OCI-LY7 (cell line): ENCODE measurements around the gene GNG12. TPM values are rescaled to one million over a fixed set of nuclear protein-coding genes. Genes with fewer than 3 reads are reported as not detected.

Experiments used
- BruUV-seq: library from RNA; stranded (reverse); fragments of 400-500 nt; replicated peaks from 2 replicates; lab custom pipeline; 2021; lab: Mats Ljungman, UMichigan
- CTCF ChIA-PET: fragments of 300-600 bp; sonication (Branson Sonifier 250); formaldehyde crosslinking; loops from one replicate; lab custom pipeline; 2022; ENCODE audit warnings: antibody characterized with exemption; ENCODE audit not compliant: unreplicated experiment; lab: Charles Lee
- POLR2A ChIA-PET: fragments of 300-600 bp; sonication (Branson Sonifier 250); formaldehyde crosslinking; loops from one replicate; lab custom pipeline; 2022; ENCODE audit warnings: antibody characterized with exemption; lab: Charles Lee
- DNase-seq: peaks from one replicate; pipeline ENCODE4 v3.0.0-alpha.2; 2015; ENCODE audit warnings: low spot score
- H2AFZ ChIP-seq: fragments of 200-600 bp; sonication (generic), shearing (Covaris generic); 2 replicates; pipeline ENCODE4 v1.6.1; 2014; ENCODE audit warnings: mild to moderate bottlenecking, antibody characterized with exemption, low read length, moderate library complexity
- H3K27ac ChIP-seq: fragments of 200-600 bp; sonication (generic); 2 replicates; pipeline ENCODE4 v1.5.1; 2014; ENCODE audit warnings: mixed run types, low read depth, mild to moderate bottlenecking, moderate library complexity, low read length, inconsistent platforms; ENCODE audit not compliant: poor library complexity, severe bottlenecking
- H3K36me3 ChIP-seq: fragments of 200-600 bp; sonication (generic); 2 replicates; pipeline ENCODE4 v1.6.1; 2014; ENCODE audit warnings: mild to moderate bottlenecking, antibody characterized with exemption, low read length, moderate library complexity, mixed read lengths; ENCODE audit not compliant: insufficient read depth
- H3K4me1 ChIP-seq: fragments of 200-600 bp; sonication (generic); 2 replicates; pipeline ENCODE4 v1.5.1; 2014; ENCODE audit warnings: mild to moderate bottlenecking, low read length; ENCODE audit not compliant: insufficient read depth, poor library complexity, severe bottlenecking
- H3K4me2 ChIP-seq: fragments of 200-600 bp; sonication (generic); 2 replicates; pipeline ENCODE4 v1.6.1; 2014; ENCODE audit warnings: mild to moderate bottlenecking, low read length
- H3K4me3 ChIP-seq: fragments of 200-600 bp; sonication (generic); 2 replicates; pipeline ENCODE4 v1.5.1; 2014; ENCODE audit warnings: mild to moderate bottlenecking, low read depth, low read length; ENCODE audit not compliant: poor library complexity, severe bottlenecking
- H3K79me2 ChIP-seq: fragments of 200-600 bp; sonication (generic); 2 replicates; pipeline ENCODE4 v1.6.1; 2016; ENCODE audit warnings: low read depth, mild to moderate bottlenecking, low read length, moderate library complexity, mixed read lengths; ENCODE audit not compliant: insufficient read depth
- H3K9me2 ChIP-seq: fragments of 200-600 bp; sonication (generic); 2 replicates; pipeline ENCODE4 v1.6.1; 2016; ENCODE audit warnings: mild to moderate bottlenecking, low read length, mixed read lengths; ENCODE audit not compliant: insufficient read depth
- H3K9me3 ChIP-seq: fragments of 200-600 bp; sonication (generic); 2 replicates; pipeline ENCODE4 v1.6.1; 2014; ENCODE audit warnings: mild to moderate bottlenecking, mixed run types, low read length, mixed read lengths
- H4K20me1 ChIP-seq: fragments of 200-600 bp; sonication (generic); 2 replicates; pipeline ENCODE4 v1.6.1; 2014; ENCODE audit warnings: mild to moderate bottlenecking, antibody characterized with exemption, low read length, moderate library complexity, mixed read lengths; ENCODE audit not compliant: insufficient read depth
- EZH2phosphoT487 ChIP-seq: fragments of 200-600 bp; sonication (generic); IDR thresholded peaks from 2 replicates; pipeline ENCODE4 v1.6.1; 2018; ENCODE audit warnings: low read depth, borderline replicate concordance, mild to moderate bottlenecking, mixed run types, antibody characterized with exemption, low read length, moderate library complexity, mixed read lengths
- intact Hi-C: fragments of 100-400 bp; cut with micrococcal nuclease; formaldehyde crosslinking; loops from one replicate; pipeline ENCODE4 v1.10.0; 2022; ENCODE audit not compliant: unreplicated experiment
- total RNA-seq, 2 experiments: library from RNA; depleted of rRNA in 1 of 2; stranded (reverse); fragments of >200 nt in 1 of 2; shearing (Covaris generic) in 1 of 2; gene quantifications; 2 replicates each; pipeline ENCODE4 v1.2.3, GENCODE V29; 2014 to 2022
- TF ChIP-seq, protein P1 (sequence below): fragments of 200-600 bp; sonication (generic); conservative IDR thresholded peaks from 2 replicates; pipeline ENCODE4 v1.5.1; 2014; ENCODE audit warnings: mild to moderate bottlenecking, antibody characterized with exemption, low read length, moderate library complexity, mixed read lengths

Gene GNG12
- total RNA-seq, 2 experiments from 2014 or later: 0.10 TPM; not detected in 1

DNA sequence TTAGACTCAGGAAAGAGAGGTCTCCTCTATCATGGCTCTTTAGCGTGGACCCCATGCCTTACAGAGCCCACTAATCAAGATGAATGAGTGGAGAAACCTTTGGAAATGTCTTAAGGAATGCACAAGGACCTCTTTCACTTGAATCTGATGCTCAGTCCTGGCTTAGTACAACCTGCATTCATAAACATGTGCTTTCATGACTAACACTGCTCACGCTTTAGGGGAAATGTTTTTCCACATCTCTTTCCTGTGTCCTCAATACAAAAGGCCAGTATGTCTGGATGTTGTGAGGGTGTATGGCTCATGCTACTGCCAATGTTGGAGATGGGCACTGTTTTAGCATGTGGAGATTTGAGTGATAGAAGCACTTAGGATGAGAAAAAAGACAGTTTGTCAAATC lies 14.2 kb upstream of the GNG12 start:
- intact Hi-C loops: no loop called here
- H2AFZ ChIP-seq: no peak overlapping the region
- ChIA-PET POLR2A (interaction anchor here (1.0 kb wide), 1 partner anchor 18 kb away, joined by 4 read pairs; no protein-coding TSS in a partner anchor), CTCF (no interaction called here)
- H3K4me3 ChIP-seq: no peak overlapping the region
- no peak overlapping the region for H3K4me2 ChIP-seq
- BruUV-seq: no TSS peak
- no peaks in the 10 kb centered on the region for H3K79me2 ChIP-seq
- TF ChIP-seq EZH2phosphoT487: no peak
- TF ChIP-seq, protein P1, sequence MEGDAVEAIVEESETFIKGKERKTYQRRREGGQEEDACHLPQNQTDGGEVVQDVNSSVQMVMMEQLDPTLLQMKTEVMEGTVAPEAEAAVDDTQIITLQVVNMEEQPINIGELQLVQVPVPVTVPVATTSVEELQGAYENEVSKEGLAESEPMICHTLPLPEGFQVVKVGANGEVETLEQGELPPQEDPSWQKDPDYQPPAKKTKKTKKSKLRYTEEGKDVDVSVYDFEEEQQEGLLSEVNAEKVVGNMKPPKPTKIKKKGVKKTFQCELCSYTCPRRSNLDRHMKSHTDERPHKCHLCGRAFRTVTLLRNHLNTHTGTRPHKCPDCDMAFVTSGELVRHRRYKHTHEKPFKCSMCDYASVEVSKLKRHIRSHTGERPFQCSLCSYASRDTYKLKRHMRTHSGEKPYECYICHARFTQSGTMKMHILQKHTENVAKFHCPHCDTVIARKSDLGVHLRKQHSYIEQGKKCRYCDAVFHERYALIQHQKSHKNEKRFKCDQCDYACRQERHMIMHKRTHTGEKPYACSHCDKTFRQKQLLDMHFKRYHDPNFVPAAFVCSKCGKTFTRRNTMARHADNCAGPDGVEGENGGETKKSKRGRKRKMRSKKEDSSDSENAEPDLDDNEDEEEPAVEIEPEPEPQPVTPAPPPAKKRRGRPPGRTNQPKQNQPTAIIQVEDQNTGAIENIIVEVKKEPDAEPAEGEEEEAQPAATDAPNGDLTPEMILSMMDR: no peak
- no peaks in the 10 kb centered on the region for H3K4me1 ChIP-seq
- H3K9me3 ChIP-seq: no peaks in the 10 kb centered on the region
- no peak overlapping the region for H3K27ac ChIP-seq
- no peaks in the 10 kb centered on the region for H4K20me1 ChIP-seq
- no peaks in the 10 kb centered on the region for H3K36me3 ChIP-seq
- no peaks in the 10 kb centered on the region for H3K9me2 ChIP-seq
- no peak for DNase-seq

- Histone ChIP-seq H2AFZ (no peak overlapping the region), H3K79me2 (no peaks in the 10 kb centered on the region), H3K4me3 (no peak overlapping the region), H3K36me3 (no peaks in the 10 kb centered on the region), H3K27ac (no peak overlapping the region), H3K4me1 (no peaks in the 10 kb centered on the region), H4K20me1 (no peaks in the 10 kb centered on the region), H3K9me2 (no peaks in the 10 kb centered on the region), H3K9me3 (no peaks in the 10 kb centered on the region), H3K4me2 (no peak overlapping the region)
- TF ChIP-seq, protein P1: no peak
- no peak for TF ChIP-seq EZH2phosphoT487
- POLR2A ChIA-PET: no interaction called here
- BruUV-seq: no TSS peak
- CTCF ChIA-PET: no interaction called here
- DNase-seq: no peak
- intact Hi-C loops: no loop called here
Observed at GRCh38 chr1:67846538-67846937, 13.3 kb upstream of the GNG12 start.

DNA sequence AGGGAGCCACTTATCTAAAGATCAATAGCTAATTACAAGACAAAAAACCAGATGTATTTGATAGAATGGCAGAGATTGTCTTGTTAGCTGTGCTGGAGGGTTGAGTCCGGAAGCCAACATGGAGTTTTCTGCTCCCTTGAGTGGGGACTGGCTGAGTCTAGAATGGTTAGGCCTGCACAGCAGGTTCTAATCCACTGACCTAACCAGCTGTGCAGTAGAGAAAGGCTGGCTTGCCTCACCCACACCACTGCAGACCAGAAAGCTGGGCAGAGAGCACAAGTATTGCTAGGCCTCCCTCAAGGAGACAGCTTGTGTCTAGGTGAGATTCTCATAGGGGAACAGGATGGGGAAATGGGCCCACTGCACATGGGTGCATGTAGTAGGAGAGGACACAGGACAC lies 11.7 kb upstream of the GNG12 start:
- Histone ChIP-seq H4K20me1 (no peaks in the 10 kb centered on the region), H3K4me1 (no peaks in the 10 kb centered on the region), H3K36me3 (no peaks in the 10 kb centered on the region), H2AFZ (no peak overlapping the region), H3K9me3 (no peaks in the 10 kb centered on the region), H3K4me3 (no peak overlapping the region), H3K27ac (no peak overlapping the region), H3K9me2 (no peaks in the 10 kb centered on the region), H3K79me2 (no peaks in the 10 kb centered on the region), H3K4me2 (no peak overlapping the region)
- CTCF ChIA-PET: no interaction called here
- BruUV-seq: no TSS peak
- no peak for TF ChIP-seq EZH2phosphoT487
- TF ChIP-seq, protein P1: no peak
- DNase-seq: no peak
- POLR2A ChIA-PET: no interaction called here
- intact Hi-C loops: no loop called here
